Measurements from ENCODE around the gene ASAH2B. TPM values are rescaled to one million over a fixed set of nuclear protein-coding genes. Genes with fewer than 3 reads are reported as not detected.

Gene ASAH2B
- total and polyA plus RNA-seq, 2 of the 13 experiments (the other 11 are each of a cell fraction or from before 2014, with no cell fraction given), result 4.2 to 4.6 TPM

DNA sequence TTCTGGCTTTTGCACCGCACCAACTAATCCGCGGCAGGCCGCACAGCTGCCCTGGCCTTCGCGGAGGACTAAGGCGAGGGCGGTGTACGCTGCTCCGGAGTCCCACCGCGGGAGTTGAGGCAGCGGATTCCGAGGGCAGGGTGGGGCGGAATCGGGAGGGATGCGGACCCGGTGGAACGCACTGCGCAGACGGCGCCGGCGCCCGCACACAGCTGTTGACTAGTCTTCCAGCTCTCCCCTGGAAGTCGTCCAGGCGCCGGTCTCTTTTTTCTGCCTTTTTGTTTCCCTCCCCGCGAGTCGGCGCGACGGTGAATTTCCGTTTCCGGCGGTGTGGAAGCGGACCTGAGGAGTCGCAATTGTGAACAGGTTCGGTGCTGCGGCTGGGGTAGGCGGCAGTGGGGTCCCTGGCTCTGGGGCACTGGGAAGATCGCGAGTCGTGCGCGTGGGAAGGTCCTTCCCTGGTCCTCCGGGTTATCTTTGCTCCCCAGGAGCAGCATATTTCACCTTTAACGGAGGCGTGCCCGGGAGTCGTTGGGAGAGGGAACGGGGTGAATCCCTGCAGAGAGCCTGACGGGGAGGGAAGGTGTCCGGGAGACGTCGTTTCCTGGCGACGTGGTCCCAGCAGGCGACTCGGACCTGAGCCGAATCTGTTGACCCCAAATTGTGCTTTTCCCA, at the start of gene ASAH2B (continued):
- TF ChIP-seq, protein P1, sequence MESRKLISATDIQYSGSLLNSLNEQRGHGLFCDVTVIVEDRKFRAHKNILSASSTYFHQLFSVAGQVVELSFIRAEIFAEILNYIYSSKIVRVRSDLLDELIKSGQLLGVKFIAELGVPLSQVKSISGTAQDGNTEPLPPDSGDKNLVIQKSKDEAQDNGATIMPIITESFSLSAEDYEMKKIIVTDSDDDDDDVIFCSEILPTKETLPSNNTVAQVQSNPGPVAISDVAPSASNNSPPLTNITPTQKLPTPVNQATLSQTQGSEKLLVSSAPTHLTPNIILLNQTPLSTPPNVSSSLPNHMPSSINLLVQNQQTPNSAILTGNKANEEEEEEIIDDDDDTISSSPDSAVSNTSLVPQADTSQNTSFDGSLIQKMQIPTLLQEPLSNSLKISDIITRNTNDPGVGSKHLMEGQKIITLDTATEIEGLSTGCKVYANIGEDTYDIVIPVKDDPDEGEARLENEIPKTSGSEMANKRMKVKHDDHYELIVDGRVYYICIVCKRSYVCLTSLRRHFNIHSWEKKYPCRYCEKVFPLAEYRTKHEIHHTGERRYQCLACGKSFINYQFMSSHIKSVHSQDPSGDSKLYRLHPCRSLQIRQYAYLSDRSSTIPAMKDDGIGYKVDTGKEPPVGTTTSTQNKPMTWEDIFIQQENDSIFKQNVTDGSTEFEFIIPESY (CRISPR knock-in tag; IDR thresholded peaks at IDR 0.05), result no peak
- TF ChIP-seq ELF4 (CRISPR knock-in tag; IDR thresholded peaks at IDR 0.05; ENCODE audit: borderline replicate concordance), result 0 out of 2 replicates have a peak, but pooled peaks have one; percentile 28
- no peak for TF ChIP-seq RFX1 (IDR thresholded peaks at IDR 0.05)
- peak; percentile 83; the same call in 1 of the 2 replicates for TF ChIP-seq HIVEP1 (CRISPR knock-in tag; IDR thresholded peaks at IDR 0.05)
- 0 out of 2 replicates have a peak, but pooled peaks have one; percentile 45 for TF ChIP-seq RELA (CRISPR knock-in tag; IDR thresholded peaks at IDR 0.05)
- no peak for TF ChIP-seq ZNF572 (CRISPR knock-in tag; IDR thresholded peaks at IDR 0.05)
- TF ChIP-seq NFE2L1 (CRISPR knock-in tag; IDR thresholded peaks at IDR 0.05; ENCODE audit: borderline replicate concordance), result no peak
- TF ChIP-seq SSRP1 (CRISPR knock-in tag; IDR thresholded peaks at IDR 0.05), result no peak
- TF ChIP-seq KAT7 (CRISPR knock-in tag; IDR thresholded peaks at IDR 0.05; ENCODE audit: borderline replicate concordance), result peak; percentile 82; the same call in 1 of the 2 replicates
- TF ChIP-seq, protein P2, sequence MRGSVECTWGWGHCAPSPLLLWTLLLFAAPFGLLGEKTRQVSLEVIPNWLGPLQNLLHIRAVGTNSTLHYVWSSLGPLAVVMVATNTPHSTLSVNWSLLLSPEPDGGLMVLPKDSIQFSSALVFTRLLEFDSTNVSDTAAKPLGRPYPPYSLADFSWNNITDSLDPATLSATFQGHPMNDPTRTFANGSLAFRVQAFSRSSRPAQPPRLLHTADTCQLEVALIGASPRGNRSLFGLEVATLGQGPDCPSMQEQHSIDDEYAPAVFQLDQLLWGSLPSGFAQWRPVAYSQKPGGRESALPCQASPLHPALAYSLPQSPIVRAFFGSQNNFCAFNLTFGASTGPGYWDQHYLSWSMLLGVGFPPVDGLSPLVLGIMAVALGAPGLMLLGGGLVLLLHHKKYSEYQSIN (CRISPR knock-in tag; IDR thresholded peaks at IDR 0.05; ENCODE audit: borderline replicate concordance), result no peak
- TF ChIP-seq, protein P3, sequence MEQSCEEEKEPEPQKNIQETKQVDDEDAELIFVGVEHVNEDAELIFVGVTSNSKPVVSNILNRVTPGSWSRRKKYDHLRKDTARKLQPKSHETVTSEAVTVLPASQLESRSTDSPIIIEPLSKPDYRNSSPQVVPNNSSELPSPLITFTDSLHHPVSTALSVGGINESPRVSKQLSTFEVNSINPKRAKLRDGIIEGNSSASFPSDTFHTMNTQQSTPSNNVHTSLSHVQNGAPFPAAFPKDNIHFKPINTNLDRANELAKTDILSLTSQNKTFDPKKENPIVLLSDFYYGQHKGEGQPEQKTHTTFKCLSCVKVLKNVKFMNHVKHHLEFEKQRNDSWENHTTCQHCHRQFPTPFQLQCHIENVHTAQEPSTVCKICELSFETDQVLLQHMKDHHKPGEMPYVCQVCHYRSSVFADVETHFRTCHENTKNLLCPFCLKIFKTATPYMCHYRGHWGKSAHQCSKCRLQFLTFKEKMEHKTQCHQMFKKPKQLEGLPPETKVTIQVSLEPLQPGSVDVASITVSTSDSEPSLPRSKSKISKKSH (CRISPR knock-in tag; IDR thresholded peaks at IDR 0.05; ENCODE audit: borderline replicate concordance), result no peak
- TF ChIP-seq, protein P4, sequence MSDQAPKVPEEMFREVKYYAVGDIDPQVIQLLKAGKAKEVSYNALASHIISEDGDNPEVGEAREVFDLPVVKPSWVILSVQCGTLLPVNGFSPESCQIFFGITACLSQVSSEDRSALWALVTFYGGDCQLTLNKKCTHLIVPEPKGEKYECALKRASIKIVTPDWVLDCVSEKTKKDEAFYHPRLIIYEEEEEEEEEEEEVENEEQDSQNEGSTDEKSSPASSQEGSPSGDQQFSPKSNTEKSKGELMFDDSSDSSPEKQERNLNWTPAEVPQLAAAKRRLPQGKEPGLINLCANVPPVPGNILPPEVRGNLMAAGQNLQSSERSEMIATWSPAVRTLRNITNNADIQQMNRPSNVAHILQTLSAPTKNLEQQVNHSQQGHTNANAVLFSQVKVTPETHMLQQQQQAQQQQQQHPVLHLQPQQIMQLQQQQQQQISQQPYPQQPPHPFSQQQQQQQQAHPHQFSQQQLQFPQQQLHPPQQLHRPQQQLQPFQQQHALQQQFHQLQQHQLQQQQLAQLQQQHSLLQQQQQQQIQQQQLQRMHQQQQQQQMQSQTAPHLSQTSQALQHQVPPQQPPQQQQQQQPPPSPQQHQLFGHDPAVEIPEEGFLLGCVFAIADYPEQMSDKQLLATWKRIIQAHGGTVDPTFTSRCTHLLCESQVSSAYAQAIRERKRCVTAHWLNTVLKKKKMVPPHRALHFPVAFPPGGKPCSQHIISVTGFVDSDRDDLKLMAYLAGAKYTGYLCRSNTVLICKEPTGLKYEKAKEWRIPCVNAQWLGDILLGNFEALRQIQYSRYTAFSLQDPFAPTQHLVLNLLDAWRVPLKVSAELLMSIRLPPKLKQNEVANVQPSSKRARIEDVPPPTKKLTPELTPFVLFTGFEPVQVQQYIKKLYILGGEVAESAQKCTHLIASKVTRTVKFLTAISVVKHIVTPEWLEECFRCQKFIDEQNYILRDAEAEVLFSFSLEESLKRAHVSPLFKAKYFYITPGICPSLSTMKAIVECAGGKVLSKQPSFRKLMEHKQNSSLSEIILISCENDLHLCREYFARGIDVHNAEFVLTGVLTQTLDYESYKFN (CRISPR knock-in tag; conservative IDR thresholded peaks at IDR 0.05), result no peak
- TF ChIP-seq, protein P5, sequence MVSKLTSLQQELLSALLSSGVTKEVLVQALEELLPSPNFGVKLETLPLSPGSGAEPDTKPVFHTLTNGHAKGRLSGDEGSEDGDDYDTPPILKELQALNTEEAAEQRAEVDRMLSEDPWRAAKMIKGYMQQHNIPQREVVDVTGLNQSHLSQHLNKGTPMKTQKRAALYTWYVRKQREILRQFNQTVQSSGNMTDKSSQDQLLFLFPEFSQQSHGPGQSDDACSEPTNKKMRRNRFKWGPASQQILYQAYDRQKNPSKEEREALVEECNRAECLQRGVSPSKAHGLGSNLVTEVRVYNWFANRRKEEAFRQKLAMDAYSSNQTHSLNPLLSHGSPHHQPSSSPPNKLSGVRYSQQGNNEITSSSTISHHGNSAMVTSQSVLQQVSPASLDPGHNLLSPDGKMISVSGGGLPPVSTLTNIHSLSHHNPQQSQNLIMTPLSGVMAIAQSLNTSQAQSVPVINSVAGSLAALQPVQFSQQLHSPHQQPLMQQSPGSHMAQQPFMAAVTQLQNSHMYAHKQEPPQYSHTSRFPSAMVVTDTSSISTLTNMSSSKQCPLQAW (CRISPR knock-in tag; IDR thresholded peaks at IDR 0.05), result no peak
- TF ChIP-seq, protein P6, sequence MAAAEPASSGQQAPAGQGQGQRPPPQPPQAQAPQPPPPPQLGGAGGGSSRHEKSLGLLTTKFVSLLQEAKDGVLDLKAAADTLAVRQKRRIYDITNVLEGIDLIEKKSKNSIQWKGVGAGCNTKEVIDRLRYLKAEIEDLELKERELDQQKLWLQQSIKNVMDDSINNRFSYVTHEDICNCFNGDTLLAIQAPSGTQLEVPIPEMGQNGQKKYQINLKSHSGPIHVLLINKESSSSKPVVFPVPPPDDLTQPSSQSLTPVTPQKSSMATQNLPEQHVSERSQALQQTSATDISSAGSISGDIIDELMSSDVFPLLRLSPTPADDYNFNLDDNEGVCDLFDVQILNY (CRISPR knock-in tag; conservative IDR thresholded peaks at IDR 0.05), result no peak
- TF ChIP-seq, protein P7, sequence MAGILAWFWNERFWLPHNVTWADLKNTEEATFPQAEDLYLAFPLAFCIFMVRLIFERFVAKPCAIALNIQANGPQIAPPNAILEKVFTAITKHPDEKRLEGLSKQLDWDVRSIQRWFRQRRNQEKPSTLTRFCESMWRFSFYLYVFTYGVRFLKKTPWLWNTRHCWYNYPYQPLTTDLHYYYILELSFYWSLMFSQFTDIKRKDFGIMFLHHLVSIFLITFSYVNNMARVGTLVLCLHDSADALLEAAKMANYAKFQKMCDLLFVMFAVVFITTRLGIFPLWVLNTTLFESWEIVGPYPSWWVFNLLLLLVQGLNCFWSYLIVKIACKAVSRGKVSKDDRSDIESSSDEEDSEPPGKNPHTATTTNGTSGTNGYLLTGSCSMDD (CRISPR knock-in tag; IDR thresholded peaks at IDR 0.05), result no peak

Measured in HepG2 (cell line).